ENCODE measurements around the gene KDF1.

Gene KDF1

DNA sequence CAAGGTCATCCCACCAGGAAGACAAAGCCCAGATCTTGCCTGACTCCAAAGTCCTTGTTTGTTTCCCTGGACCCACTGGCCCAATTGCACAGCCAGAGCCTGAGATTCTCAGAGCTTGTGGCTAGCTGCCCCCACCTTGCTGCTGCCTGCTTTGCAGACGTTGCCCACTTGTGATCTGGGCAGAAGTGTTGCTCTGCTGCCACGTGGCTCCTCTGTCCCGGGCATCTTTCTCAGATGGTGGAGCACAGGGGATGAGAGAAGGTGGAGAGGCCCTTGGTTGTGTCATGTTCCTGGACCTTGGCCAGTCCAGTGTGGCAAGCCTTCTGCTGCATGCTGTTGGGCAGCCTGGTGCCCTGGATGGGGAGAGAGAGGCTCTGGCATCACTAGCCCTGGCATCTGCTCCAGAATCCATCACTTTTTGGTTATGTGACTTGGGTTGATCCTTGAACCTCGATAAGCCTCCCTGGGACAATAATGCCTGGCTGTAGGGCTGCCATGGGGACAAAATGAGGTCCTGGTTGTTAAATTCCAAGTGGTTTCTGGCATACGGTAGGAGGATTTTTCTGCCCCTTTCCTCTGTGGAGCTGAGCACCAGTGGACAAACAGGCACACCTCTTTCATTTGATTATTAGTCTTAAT is 44.9 kb downstream of the KDF1 start:
- no peak for DNase-seq (ENCODE audit: low spot score)

DNA sequence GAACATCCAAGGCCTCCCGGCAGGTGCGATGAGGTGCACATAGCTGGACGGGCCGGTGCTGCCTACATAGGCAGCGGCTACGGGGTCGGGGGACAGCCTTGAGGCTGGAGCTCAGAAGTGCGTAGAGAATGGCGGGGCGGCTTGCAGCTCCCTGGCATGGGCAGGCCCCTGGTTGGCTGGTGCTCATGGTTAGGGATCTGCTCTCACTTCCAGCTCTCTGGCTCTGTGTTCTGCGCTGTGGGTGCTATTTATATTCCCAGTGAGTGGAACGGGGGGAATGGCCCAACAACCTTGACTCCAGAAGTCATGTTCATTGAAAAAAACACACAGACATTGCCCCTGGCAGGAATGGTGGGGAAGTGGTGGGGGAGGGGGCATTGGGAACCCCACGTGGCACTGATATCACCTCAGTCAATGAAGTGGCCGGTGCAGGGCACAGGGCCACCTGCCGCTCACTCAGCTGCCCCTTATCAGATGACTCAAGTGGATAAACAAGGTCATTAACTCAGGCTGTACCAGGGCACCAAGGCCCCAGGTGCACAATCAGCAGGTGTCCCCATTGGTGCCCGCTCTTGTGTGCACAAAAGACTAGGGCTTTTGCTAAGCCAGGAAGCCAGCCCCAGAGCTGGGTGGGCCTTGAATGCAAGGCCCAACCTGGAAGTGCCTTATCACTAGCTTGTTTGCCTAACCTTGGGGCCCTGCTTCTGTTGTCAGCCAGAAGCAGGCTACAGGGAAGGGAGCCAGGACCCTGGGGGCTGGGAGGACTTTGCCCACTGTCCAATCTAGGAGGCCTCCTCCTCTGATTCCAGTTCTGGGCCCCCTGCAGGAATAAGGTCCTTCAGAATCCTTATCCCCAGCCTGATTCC is 46.3 kb downstream of the KDF1 start, which contains the start of gene NR0B2:
NR0B2 (minus strand) TSS at position 222 of the 866 bp plus-strand sequence; CDS start at position 187, 35 bp downstream.
- peak; percentile 46 for DNase-seq (ENCODE audit: low spot score)

DNA sequence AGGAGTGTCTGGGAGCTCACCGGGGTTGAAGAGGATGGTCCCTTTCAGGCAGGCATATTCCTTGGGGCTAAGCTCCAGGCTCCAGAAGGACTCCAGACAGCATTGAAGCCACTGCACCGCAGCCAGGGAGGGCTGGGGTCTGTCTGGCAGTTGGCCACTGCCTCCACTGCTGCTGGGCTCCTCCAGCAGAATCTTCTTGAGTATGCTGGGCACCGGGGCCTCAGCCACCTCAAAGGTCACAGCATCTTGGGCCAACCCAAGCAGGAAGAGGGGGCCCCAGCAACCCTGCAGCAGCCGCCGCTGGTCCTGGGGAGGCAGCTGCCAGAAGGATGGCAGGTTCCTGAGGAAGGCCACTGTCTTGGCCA is 46.9 kb downstream of the KDF1 start:
- no peak for DNase-seq (ENCODE audit: low spot score)

DNA sequence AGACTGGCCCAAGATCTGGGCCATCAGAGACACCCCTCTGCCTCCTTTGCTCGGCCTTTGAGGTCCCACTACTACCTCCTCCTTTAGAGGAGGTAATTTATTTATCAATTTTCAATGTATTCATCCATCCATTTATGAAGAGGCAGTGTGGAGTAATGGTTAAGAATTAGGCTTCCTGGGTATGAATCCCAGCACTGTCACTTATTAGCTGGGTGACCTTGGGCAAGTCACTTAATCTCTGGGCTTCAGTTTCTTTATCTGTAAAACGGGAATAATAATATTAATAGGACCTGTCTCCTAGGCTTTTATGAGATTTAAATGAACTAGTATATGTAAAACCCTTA is 48.1 kb downstream of the KDF1 start:
- DNase-seq (ENCODE audit: low spot score), result no peak

DNA sequence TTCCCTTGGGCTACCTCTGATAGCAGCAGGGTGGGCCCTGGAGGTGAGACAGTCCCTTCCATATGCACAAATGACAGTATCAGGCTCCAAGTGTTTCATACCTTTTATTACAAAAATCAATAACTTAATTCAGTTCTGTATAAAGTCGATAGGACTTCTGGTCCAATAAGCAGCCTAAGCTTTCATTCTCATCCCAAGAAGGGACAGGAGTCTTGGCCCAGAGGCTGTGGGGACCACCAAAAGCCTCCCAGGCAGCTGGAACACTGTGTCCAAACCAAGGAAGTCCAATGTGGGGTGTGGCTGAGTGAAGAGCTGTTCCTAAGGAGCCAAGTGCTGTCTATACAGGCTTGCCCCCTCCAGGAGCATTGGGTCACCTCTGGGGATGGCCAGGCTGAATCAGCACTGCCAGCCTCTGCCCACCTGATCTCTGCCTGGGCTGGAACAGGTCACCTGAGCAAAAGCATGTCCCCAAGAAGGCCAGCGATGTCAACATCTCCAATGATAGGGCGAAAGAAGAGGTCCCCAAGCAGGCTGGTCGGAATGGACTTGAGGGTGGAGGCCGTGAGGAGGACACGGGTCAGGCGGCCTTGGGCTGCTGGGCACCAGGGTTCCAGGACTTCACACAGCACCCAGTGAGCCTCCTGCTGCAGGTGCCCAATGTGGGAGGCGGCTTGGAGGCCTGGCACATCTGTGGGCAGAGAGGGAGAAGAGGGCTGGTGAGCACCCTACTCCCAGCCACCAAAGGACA is 48.7 kb downstream of the KDF1 start:
- DNase-seq (ENCODE audit: low spot score), result no peak

DNA sequence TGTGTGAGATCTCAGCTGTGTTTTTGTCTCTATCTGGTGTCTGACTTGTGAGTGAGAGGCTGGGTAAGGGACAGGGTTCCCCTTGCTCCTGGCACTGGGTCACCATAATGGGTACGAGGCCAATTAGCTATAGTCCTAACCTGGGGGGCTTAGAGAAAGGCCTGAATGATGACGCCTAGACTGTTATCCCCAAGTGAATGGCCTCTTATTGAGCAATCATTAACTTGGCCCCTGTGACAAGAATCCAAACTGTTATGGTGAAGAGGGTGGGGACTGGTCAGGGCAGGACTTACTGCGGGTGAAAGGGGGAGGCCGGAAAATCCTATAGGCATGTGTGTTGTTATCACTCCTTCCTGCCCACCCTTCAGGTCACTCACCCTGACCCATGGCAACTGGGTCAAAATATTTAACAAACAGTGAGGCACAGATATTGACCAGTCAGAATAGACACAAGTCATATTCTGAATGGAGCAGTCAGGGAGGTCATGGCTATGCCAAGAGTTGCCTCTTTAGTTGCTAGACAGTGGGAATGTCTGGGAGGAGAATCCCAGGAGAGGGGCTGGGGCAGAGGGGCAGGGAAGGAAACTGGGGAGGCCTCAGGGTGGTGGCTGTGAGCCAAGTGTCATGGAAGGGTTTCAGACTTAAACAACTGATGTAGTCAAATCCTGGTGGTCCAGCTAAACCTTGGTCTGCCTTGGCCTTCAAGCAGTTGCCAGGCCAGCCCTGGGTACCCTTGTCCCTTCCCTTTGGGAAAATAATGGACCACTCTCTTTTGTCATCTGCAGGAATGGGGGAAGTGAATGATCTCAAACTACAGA is 49.7 kb downstream of the KDF1 start:
- no peak for DNase-seq (ENCODE audit: low spot score)

DNA sequence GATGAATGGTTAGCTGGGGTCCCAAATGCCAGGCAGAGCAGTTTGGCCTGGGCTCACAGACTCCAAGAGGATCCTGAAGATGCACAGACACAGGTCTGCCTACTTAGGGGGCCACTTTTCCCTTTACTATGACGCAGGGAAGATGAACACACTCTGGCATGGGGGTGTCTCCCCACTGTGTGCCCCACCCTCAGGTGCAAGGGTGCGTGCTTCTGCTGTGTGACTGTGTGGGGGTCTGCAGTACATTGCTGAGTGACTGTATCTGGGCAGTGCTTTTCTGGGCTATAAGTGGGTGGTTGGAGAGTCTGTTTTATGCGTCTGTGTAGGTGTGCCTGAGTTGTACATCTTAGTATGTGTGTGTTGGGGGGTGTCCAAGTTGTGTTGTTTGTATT is 50.3 kb downstream of the KDF1 start:
- no peak for DNase-seq (ENCODE audit: low spot score)

DNA sequence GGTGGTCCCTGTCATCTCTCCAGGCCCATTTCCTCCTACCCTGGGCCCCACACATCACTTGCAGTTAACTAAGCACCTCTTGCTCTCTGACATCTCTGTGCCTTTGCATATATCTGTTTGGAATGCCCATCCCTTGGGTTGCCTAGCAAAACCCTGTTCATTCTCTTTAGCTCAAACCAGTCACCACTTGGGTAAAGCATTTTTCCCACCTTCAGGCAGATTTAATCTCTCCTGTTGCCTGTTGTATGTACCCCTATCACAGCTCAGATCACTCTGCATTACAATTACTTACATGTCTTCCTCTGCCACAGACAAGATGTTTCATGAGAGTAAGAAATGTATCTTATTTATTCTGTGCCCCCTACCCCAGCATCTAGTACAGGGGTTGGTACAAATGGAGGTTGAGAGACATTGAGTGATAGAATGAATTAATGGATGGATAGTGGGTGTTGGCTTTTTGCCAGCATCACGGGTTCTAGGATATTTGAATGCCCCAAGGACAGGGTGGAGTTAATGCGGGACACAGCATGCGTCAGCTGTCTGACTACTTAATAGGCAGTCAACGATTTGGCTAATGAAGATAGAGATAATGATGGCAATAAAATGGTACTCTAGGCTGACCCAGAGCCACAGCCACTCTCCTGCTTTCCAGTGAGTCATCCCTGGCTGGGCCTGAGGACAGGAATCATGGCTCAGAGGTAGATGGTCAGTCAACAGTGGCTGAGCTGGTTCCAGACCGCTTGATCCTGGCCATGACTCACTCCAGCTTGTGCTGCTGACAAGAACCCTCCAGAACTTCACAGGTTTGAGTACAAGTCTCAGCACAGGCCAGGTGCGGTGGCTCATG is 53.0 kb downstream of the KDF1 start:
- no peak for DNase-seq (ENCODE audit: low spot score)

DNA sequence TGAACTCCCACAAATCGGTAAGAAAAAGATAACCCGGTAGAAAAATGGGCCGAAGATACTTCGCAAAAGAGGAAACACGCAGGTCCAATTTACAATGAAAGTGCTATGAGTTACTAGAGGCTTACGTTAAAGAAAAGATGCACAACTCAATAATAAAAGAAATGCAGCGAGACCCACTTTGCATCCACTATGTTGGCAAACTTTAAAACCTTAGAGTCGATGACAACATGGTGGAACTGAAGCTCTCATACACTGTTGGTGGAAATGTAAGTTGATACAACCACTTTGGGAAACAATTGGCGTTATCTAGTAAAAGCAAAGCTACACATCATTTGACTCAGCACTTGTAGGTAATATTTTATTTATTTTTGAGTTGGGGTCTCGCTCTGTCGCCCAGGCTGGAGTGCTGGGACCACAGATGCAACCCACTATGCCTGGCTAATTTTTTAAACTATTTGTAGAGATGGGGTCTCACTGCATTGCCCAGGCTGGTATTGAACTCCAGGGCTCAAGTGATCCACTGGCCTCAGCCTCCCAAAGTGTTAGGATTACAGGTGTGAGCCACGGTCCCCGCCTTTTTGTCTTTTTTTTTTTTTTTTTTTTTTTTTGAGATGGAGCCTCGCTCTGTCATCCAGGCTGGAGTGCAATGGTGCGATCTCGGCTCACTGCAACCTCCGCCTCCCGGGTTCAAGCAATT is 59.3 kb downstream of the KDF1 start:
- DNase-seq (ENCODE audit: low spot score), result no peak

DNA sequence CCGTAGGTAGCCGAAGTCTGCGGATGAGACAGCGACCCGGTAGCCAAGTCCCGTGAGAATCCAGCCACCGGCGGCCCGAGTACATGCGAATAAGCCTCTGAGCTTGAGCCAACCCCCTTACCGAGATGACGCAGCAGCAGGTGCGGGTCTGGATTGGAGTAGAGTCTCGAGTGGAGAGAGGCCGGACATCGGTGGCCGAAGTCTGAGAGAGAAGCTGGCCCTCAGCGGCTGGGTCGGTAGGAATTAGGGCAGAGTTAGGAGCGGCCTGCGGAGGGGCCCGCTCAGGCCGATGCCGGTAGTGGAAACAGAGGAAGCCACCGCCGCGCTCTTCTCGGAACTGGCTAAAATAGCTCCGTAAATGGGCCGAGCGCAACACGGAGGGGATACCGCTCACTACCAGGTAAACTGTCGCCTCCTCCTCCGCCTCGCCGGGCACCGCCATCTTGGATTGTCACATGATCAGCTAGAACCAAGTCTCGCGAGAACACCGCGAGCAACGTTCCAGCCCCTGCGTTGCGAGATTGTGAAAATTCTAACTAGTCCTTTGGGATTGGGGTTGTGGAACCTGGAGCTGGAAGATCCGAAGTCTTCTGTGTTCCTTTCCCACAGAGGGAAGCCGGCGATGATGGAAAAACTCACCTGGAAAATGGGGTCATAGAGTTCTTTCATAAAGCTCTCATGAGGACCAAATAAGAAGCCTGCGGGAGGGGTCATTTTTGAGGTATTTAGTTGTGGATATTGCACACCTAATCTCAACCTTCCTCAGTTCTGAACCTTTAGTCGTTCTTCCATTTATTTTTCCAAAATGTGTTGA is 60.1 kb downstream of the KDF1 start, which contains the start of gene GPATCH3:
GPATCH3 (minus strand) TSS at position 467 of the 814 bp plus-strand sequence; CDS start at position 442, 25 bp downstream.
- DNase-seq (ENCODE audit: low spot score), result peak; percentile 93
